ENCODE measurements around the gene EIF3B. TPM values are rescaled to one million over a fixed set of nuclear protein-coding genes. Genes with fewer than 3 reads are reported as not detected.
A peak's percentile ranks its signal among the peaks of the same experiment; 100 is the strongest.

EIF3B gene
- total and polyA plus RNA-seq, 9 of the 15 experiments (the other 6 are each of a cell fraction or from before 2014, with no cell fraction given), result 25.9 to 494 (median 357) TPM

- DNase-seq (ENCODE audit: extremely low read depth in 1 of 4, low spot score in 3 of 4) (peak in 1 of 4 experiments; percentile 19), ATAC-seq (no peak), FAIRE-seq (no peak)
- in situ Hi-C loops (cut with MboI) (no loop called here), intact Hi-C loops (cut with micrococcal nuclease) (loop anchor here (5.0 kb wide), 1 partner anchor 249 kb away; no protein-coding TSS in a partner anchor)
- POLR2A ChIA-PET, result no interaction called here
- Histone ChIP-seq H3K4me1 (replicated peaks in 1 of 2; ENCODE audit: control insufficient read depth in 2 of 2, insufficient read depth in 2 of 2, low read length in 2 of 2) (peaks cover 11 to 33% of the 10 kb centered on the region in 2 experiments; a peak in 4 of 5 replicates), H3K79me2 (ENCODE audit: control insufficient read depth, insufficient read depth, low read length) (peaks cover 25% of the 10 kb centered on the region), H3K36me3 (ENCODE audit: control insufficient read depth, insufficient read depth, low read length) (peaks cover 5% of the 10 kb centered on the region; the same call in 2 of the 3 replicates), H3K27me3 (ENCODE audit: control insufficient read depth in 2 of 2, insufficient read depth in 2 of 2, low read length in 2 of 2) (no peaks in the 10 kb centered on the region), H3K4me3 (no peak overlapping the region), H3K27ac (ENCODE audit: extremely low read depth, low read depth, low read length) (peak overlapping the region; percentile 32; the same call in 1 of the 3 replicates), H2AFZ (ENCODE audit: low read depth, low read length) (peak overlapping the region; percentile 25; the same call in 1 of the 2 replicates), H4K20me1 (replicated peaks; ENCODE audit: control insufficient read depth, insufficient read depth, low read length) (peaks cover 7% of the 10 kb centered on the region; the same call in 1 of the 2 replicates), H3K4me2 (ENCODE audit: insufficient read depth, low read length) (no peak overlapping the region), H3K9me1 (ENCODE audit: control insufficient read depth, insufficient read depth, low read length) (no peaks in the 10 kb centered on the region), H3K9me3 (replicated peaks; ENCODE audit: control insufficient read depth, insufficient read depth, low read depth, low read length) (no peaks in the 10 kb centered on the region), H3K9ac (ENCODE audit: insufficient read depth in 1 of 2, low read depth in 2 of 2, low read length in 2 of 2) (peak overlapping the region in 1 of 2 experiments; percentile 3; a peak in 1 of 4 replicates)
- TF ChIP-seq ZNF707 (CRISPR knock-in tag; conservative IDR thresholded peaks at IDR 0.05), result no peak
- TF ChIP-seq ZKSCAN3 (CRISPR knock-in tag; IDR thresholded peaks at IDR 0.05), result no peak
- TF ChIP-seq CEBPB (tag; IDR thresholded peaks at IDR 0.05), result peak; percentile 43; the same call in 1 of the 2 replicates
- CTCF ChIA-PET (ENCODE audit: low intra/inter-chr PET ratio), result no interaction called here
- BruUV-seq (replicated peaks), result no TSS peak
- WGBS (ENCODE audit: insufficient coverage, low coverage, missing lambda C conversion rate), result 77% methylated on average over 12 of the region's 12 CpGs
Measured at GRCh38 chr7:2350861-2351260, 3.8 kb upstream of the EIF3B start.

DNA sequence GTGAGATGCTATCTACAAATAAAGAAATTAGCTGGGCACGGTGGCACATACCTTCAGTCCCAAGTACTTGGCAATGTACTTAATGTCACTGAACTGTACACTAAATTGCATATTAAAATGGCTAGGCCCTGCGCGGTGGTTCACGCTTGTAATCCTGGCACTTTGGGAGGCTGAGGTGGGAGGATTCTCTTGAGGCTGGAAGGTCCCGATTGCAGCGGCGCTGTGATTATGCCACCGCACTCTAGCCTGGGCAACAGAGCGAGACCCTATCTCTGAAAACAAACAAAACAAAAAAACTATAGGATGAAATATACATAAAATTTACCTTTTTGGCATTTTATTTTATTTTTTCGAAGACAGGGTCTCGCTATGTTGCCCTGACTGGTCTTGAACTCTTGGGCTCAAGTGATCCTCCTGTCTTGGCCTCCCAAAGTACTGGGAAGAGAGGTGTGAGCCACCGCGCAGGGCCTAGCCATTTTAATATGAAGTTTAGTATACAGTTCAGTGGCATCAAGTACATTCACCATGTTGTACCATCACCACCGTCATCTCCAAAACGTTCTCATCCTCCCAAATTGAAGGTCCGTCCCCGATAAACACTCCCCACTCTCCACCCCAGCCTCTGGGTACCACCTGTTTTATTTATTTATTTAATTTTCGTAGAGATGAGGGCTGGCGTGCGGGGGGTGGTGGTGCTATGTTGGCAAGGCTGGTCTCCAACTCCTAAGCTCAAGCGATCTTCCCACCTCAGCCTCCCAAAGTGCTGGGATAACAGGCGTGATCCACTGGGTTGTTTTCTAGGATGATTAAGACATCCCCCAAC lies 1.3 kb upstream of the EIF3B start:
- in situ Hi-C loops (cut with MboI), result no loop called here
- CTCF ChIA-PET (ENCODE audit: low intra/inter-chr PET ratio), result no interaction called here
- 53% methylated on average over 22 of the region's 22 CpGs for WGBS (ENCODE audit: insufficient coverage, low coverage, missing lambda C conversion rate)
- 0 out of 2 replicates have a peak, but pooled peaks have one; percentile 33 for TF ChIP-seq ETV1 (tag; conservative IDR thresholded peaks at IDR 0.05; ENCODE audit: low read depth)
- TF ChIP-seq CTCFL (IDR thresholded peaks at IDR 0.05; ENCODE audit: borderline replicate concordance, insufficient read depth, low read depth, low read length, poor library complexity, severe bottlenecking), result no peak
- TF ChIP-seq CREB5 (CRISPR knock-in tag; IDR thresholded peaks at IDR 0.05), result no peak
- TF ChIP-seq TAF7 (tag; IDR thresholded peaks at IDR 0.05), result 0 out of 2 replicates have a peak, but pooled peaks have one; percentile 10
- TF ChIP-seq NFIC (IDR thresholded peaks at IDR 0.05), result no peak
- TF ChIP-seq DPF2 (IDR thresholded peaks at IDR 0.05), result 0 out of 2 replicates have a peak, but pooled peaks have one; percentile 21
- TF ChIP-seq BACH1 (tag; IDR thresholded peaks at IDR 0.05), result 0 out of 2 replicates have a peak, but pooled peaks have one; percentile 18

More for the DNA sequence above, 1.3 kb upstream of the EIF3B start:
- H3K9me3 ChIP-seq (replicated peaks; ENCODE audit: control insufficient read depth, insufficient read depth, low read depth, low read length), result no peaks in the 10 kb centered on the region
- ATAC-seq (no peak), FAIRE-seq (no peak), DNase-seq (ENCODE audit: extremely low read depth in 1 of 4, low spot score in 3 of 4) (no peak)
- H3K4me1 ChIP-seq (replicated peaks in 1 of 2; ENCODE audit: control insufficient read depth in 2 of 2, insufficient read depth in 2 of 2, low read length in 2 of 2), result peaks cover 24 to 46% of the 10 kb centered on the region in 2 experiments; a peak in 4 of 5 replicates
- peaks cover 27% of the 10 kb centered on the region for H3K36me3 ChIP-seq (ENCODE audit: control insufficient read depth, insufficient read depth, low read length)
- peak overlapping the region; percentile 100 for H2AFZ ChIP-seq (ENCODE audit: low read depth, low read length)
- H3K27ac ChIP-seq (ENCODE audit: extremely low read depth, low read depth, low read length), result peak overlapping the region; percentile 100
- peaks cover 50% of the 10 kb centered on the region for H3K79me2 ChIP-seq (ENCODE audit: control insufficient read depth, insufficient read depth, low read length)
- intact Hi-C loops (cut with micrococcal nuclease), result loop anchor here (5.0 kb wide), 1 partner anchor 251 kb away; no protein-coding TSS in a partner anchor
- H3K4me2 ChIP-seq (ENCODE audit: insufficient read depth, low read length), result peak overlapping the region; percentile 92
- POLR2A ChIA-PET, result interaction anchor here (0.5 to 1.6 kb wide), 16 partner anchors 9 to 762 kb away, joined by 3 to 6 read pairs (median 3); partner anchors contain the start of genes MAD1L1, MRM2, NUDT1 and SNX8
- H3K9ac ChIP-seq (ENCODE audit: insufficient read depth in 1 of 2, low read depth in 2 of 2, low read length in 2 of 2), result peak overlapping the region; percentile 94 to 100
- H3K4me3 ChIP-seq, result peak overlapping the region; percentile 93
- H4K20me1 ChIP-seq (replicated peaks; ENCODE audit: control insufficient read depth, insufficient read depth, low read length), result peaks cover 28% of the 10 kb centered on the region
- TSS peak; percentile 92 for BruUV-seq (replicated peaks)
- H3K27me3 ChIP-seq (ENCODE audit: control insufficient read depth in 2 of 2, insufficient read depth in 2 of 2, low read length in 2 of 2), result no peaks in the 10 kb centered on the region
- no peaks in the 10 kb centered on the region for H3K9me1 ChIP-seq (ENCODE audit: control insufficient read depth, insufficient read depth, low read length)

All from K562 (cell line).